Thyroid gland (tissue), 4 donors: ENCODE measurements around the gene SLC13A3. TPM values are rescaled to one million over a fixed set of nuclear protein-coding genes. Genes with fewer than 3 reads are reported as not detected.

Source experiments
- DNase-seq, 2 donors: peaks; one replicate each; pipeline ENCODE4 v3.0.0-alpha.2; 2019
- H3K27ac ChIP-seq, 3 donors: fragments of 200-600 bp; sonication (generic); 1 replicate in 2 of 3; 2 replicates in 1 of 3; pipeline ENCODE4 v1.5.1; 2016 to 2019; ENCODE audit warnings: mild to moderate bottlenecking in 1 of 3, moderate library complexity in 1 of 3
- H3K27me3 ChIP-seq: fragments of 200-600 bp; sonication (generic); one replicate; pipeline ENCODE4 v1.5.1; 2019
- H3K36me3 ChIP-seq, 2 donors: fragments of 200-600 bp; sonication (generic); one replicate each; pipeline ENCODE4 v1.5.1; 2016 to 2019
- H3K4me1 ChIP-seq, 2 donors: fragments of 200-600 bp; sonication (generic); one replicate each; pipeline ENCODE4 v1.5.1; 2017 to 2019
- H3K4me3 ChIP-seq, 3 donors: fragments of 200-600 bp; sonication (generic); replicated peaks in 1 of 3; 1 replicate in 2 of 3; 2 replicates in 1 of 3; pipeline ENCODE4 v1.5.1; 2016; ENCODE audit warnings: mild to moderate bottlenecking in 1 of 3
- H3K9me3 ChIP-seq: fragments of 200-600 bp; sonication (generic); one replicate; pipeline ENCODE4 v1.5.1; 2017
- POLR2A ChIP-seq, 2 donors: fragments of 450-650 bp; IDR thresholded peaks; one replicate each; pipeline ENCODE4 v1.6.1; 2017; ENCODE audit warnings: antibody characterized with exemption in 2 of 2, mild to moderate bottlenecking in 2 of 2, moderate library complexity in 1 of 2
- WGBS, 2 donors: methylation state at CpG; one replicate each; pipeline ENCODE4 v1.1.5; 2017; 5-methylcytosine and 5-hydroxymethylcytosine counted together
- intact Hi-C: fragments of 100-400 bp; cut with DNase I; formaldehyde crosslinking; loops from one replicate; pipeline ENCODE4 v1.15.1; 2023
- total RNA-seq, 4 donors: library from RNA; depleted of rRNA; stranded (reverse); fragments of >200 nt; gene quantifications; one replicate each; pipeline ENCODE4 v1.2.3, GENCODE V29; 2016
- TF ChIP-seq, protein P1 (sequence below), 6 experiments: fragments of 200-600 bp in 3 of 6; fragments of 450-650 bp in 3 of 6; sonication (generic) in 3 of 6; IDR thresholded peaks; one replicate each; pipeline ENCODE4 v1.5.1; 2016 to 2019; ENCODE audit warnings: antibody characterized with exemption in 6 of 6, mild to moderate bottlenecking in 2 of 6, inconsistent platforms in 1 of 6, moderate library complexity in 1 of 6

Gene SLC13A3
- total RNA-seq, 4 donors from 2014 or later, result 1.8 to 4.2 (median 2.1) TPM

DNA sequence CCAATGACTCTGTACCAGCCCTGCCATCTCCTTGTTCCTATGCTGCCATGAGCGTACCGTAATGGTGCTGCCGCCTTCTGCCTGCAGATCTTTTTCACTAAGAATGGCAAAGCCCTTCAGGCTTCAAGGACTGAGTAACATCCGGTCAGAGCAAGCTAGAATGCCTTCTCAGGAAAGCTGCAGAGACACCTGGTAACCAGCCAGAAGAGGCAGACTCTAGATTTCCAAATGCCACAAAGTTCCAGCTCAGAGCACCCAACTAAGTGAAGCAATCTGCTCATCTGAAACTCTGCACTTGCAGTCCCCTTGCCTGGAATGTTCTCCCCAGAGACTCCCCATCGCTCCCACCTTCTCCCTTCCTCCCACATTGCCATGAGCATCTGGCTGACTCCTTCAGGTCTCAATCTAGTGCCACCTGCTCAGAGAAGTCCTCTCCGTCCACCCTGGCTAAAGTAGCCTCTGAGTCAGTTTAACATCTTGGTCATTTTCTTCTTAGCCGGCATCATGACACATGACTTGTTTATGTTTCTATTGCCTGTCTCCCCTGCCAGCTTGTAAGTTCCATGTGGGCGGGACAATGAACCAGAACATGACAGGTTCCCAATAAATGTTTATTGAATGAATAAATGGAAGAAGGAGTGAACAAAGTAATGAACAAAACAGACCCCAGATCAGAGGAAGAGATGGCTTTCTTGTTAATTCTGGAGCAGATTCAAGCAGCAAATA, 93.9 kb downstream of the SLC13A3 start:
- peak; percentile 76 to 82 for DNase-seq
- H3K27me3 ChIP-seq, result no peaks in the 10 kb centered on the region
- H3K36me3 ChIP-seq, result no peaks in the 10 kb centered on the region
- no peak overlapping the region for H3K4me3 ChIP-seq
- WGBS, 2 donors, result 48 to 56% methylated on average over 8 of the region's 8 CpGs
- TF ChIP-seq, protein P1, sequence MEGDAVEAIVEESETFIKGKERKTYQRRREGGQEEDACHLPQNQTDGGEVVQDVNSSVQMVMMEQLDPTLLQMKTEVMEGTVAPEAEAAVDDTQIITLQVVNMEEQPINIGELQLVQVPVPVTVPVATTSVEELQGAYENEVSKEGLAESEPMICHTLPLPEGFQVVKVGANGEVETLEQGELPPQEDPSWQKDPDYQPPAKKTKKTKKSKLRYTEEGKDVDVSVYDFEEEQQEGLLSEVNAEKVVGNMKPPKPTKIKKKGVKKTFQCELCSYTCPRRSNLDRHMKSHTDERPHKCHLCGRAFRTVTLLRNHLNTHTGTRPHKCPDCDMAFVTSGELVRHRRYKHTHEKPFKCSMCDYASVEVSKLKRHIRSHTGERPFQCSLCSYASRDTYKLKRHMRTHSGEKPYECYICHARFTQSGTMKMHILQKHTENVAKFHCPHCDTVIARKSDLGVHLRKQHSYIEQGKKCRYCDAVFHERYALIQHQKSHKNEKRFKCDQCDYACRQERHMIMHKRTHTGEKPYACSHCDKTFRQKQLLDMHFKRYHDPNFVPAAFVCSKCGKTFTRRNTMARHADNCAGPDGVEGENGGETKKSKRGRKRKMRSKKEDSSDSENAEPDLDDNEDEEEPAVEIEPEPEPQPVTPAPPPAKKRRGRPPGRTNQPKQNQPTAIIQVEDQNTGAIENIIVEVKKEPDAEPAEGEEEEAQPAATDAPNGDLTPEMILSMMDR (IDR thresholded peaks at IDR 0.05), result peak in 1 of 6 experiments; percentile 12
- no peak for TF ChIP-seq POLR2A (IDR thresholded peaks at IDR 0.05)
- intact Hi-C loops, result no loop called here
- H3K27ac ChIP-seq, result no peak overlapping the region
- H3K9me3 ChIP-seq, result no peaks in the 10 kb centered on the region
- H3K4me1 ChIP-seq, result peaks cover 9 to 10% of the 10 kb centered on the region in 2 donors

DNA sequence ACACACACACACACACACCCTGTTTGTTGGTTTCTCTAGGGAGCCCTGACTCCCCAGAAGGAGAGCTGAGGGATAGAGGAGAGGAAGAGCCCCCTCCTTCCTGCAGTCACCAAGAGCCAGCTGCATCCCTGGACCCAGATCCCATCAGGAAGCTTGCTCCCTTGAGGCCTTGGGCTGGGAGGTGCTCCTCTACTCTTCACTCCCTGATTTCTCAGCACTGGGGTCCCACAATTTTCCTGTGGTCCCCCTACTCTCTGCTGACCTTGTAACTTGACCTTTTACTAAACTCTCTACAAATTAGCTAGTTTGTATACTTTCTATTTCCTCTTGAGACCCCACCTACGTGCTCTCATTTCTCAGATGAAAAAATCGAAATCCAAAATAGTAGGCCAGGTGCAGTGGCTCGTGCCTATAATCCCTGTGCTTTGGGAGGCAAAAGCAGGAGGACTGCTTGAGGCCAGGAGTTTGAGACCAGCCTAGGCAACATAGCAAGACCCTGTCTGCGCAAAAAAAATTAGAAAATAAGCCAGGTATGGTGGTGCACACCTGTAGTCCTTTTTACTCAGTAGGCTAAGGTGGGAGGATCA, 95.8 kb downstream of the SLC13A3 start:
- 80 to 96% methylated on average over 4 of the region's 4 CpGs for WGBS, 2 donors
- Histone ChIP-seq H3K4me3 (no peak overlapping the region), H3K36me3 (no peaks in the 10 kb centered on the region), H3K9me3 (no peaks in the 10 kb centered on the region), H3K4me1 (peaks cover 5 to 7% of the 10 kb centered on the region in 2 donors), H3K27me3 (no peaks in the 10 kb centered on the region), H3K27ac (no peak overlapping the region)
- TF ChIP-seq POLR2A (IDR thresholded peaks at IDR 0.05), result no peak
- TF ChIP-seq, protein P1 (IDR thresholded peaks at IDR 0.05), result no peak
- no peak for DNase-seq
- intact Hi-C loops, result no loop called here

GRCh38 chr20:46554828-46555227, 96.4 kb downstream of the SLC13A3 start:
- no peak for TF ChIP-seq POLR2A (IDR thresholded peaks at IDR 0.05)
- TF ChIP-seq, protein P1 (IDR thresholded peaks at IDR 0.05), result no peak

DNA sequence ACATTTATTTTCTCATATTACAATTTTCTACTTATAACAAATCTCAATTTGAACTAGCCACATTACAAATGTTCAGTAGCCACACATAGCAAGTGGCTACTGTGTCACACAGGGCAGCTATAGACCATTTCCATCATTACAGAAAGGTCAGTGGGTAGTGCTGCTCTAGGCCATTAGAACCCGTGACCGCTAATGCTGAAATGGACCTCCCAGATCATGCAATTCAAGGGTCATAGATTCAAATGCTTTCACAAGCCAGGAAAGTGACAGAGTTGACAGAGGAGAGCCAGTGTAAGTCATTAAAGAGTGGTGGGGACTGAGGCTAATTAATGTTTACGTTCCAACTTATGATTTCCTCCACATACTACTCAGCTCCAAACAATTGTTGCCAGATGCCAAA, 97.3 kb downstream of the SLC13A3 start:
- Histone ChIP-seq H3K4me3 (no peak overlapping the region), H3K27ac (no peak overlapping the region), H3K27me3 (no peaks in the 10 kb centered on the region), H3K9me3 (no peaks in the 10 kb centered on the region), H3K4me1 (peaks cover 5 to 7% of the 10 kb centered on the region in 2 donors), H3K36me3 (no peaks in the 10 kb centered on the region)
- WGBS, 2 donors, result 96% methylated on average over 3 of the region's 3 CpGs
- no peak for DNase-seq
- intact Hi-C loops, result no loop called here
- TF ChIP-seq, protein P1 (IDR thresholded peaks at IDR 0.05), result no peak
- TF ChIP-seq POLR2A (IDR thresholded peaks at IDR 0.05), result no peak

More at GRCh38 chr20:46554828-46555227, 96.4 kb downstream of the SLC13A3 start:
- Histone ChIP-seq H3K9me3 (no peaks in the 10 kb centered on the region), H3K36me3 (no peaks in the 10 kb centered on the region), H3K4me1 (peaks cover 5 to 7% of the 10 kb centered on the region in 2 donors), H3K27ac (no peak overlapping the region), H3K27me3 (no peaks in the 10 kb centered on the region), H3K4me3 (no peak overlapping the region)
- DNase-seq, result no peak
- intact Hi-C loops, result no loop called here
- 72 to 78% methylated on average over 3 of the region's 3 CpGs for WGBS, 2 donors
